Stomach (tissue), 4 donors: ENCODE results near the gene MTHFD2.

Experiments used
- CTCF ChIP-seq, 7 experiments: fragments of 450-650 bp in 4 of 7; fragments of 200-600 bp in 3 of 7; sonication (generic) in 3 of 7; IDR thresholded peaks; one replicate each; pipeline ENCODE4 v1.5.1; 2016 to 2019; ENCODE audit warnings: antibody characterized with exemption in 7 of 7, control low read depth in 2 of 7, mild to moderate bottlenecking in 1 of 7
- EP300 ChIP-seq: sonication (generic); formaldehyde crosslinking; IDR thresholded peaks from one replicate; pipeline ENCODE4 v1.6.1; 2017; ENCODE audit warnings: antibody characterized with exemption
- POLR2A ChIP-seq, 4 donors: fragments of 450-650 bp; IDR thresholded peaks; one replicate each; pipeline ENCODE4 v1.6.1; 2016; ENCODE audit warnings: antibody characterized with exemption in 4 of 4, control low read depth in 2 of 4, mild to moderate bottlenecking in 1 of 4, moderate library complexity in 1 of 4
- POLR2AphosphoS5 ChIP-seq, 3 donors: sonication (generic); formaldehyde crosslinking; IDR thresholded peaks; one replicate each; pipeline ENCODE4 v1.6.1; 2016; ENCODE audit warnings: antibody characterized with exemption in 3 of 3

GRCh38 chr2:74188018-74188601 lies 10.3 kb upstream of the MTHFD2 start:
- TF ChIP-seq EP300, result no peak
- no peak for TF ChIP-seq CTCF (IDR thresholded peaks at IDR 0.05)
- TF ChIP-seq POLR2AphosphoS5 (IDR thresholded peaks at IDR 0.05), result no peak
- no peak for TF ChIP-seq POLR2A (IDR thresholded peaks at IDR 0.05)
